Endothelial cell (in vitro differentiated cells): ENCODE results near the gene CHRNA5. TPM values are rescaled to one million over a fixed set of nuclear protein-coding genes. Genes with fewer than 3 reads are reported as not detected.

Experiments used
- DNase-seq: peaks from one replicate; pipeline ENCODE4 v3.0.0; 2021; ENCODE audit warnings: low spot score
- H3K27ac Mint-ChIP-seq: one replicate; pipeline ENCODE4 v1.8.0; 2021; ENCODE audit warnings: mixed read lengths, inconsistent platforms; ENCODE audit not compliant: unreplicated experiment
- H3K27me3 Mint-ChIP-seq: one replicate; pipeline ENCODE4 v1.8.0; 2021; ENCODE audit warnings: mild to moderate bottlenecking, moderate library complexity, mixed read lengths, inconsistent platforms; ENCODE audit not compliant: unreplicated experiment
- H3K36me3 Mint-ChIP-seq: one replicate; pipeline ENCODE4 v1.8.0; 2021; ENCODE audit warnings: mild to moderate bottlenecking, low read depth, mixed read lengths, inconsistent platforms; ENCODE audit not compliant: unreplicated experiment
- H3K4me1 Mint-ChIP-seq: one replicate; pipeline ENCODE4 v1.8.0; 2021; ENCODE audit warnings: mild to moderate bottlenecking, mixed read lengths, inconsistent platforms; ENCODE audit not compliant: unreplicated experiment
- H3K4me3 Mint-ChIP-seq: one replicate; pipeline ENCODE4 v1.8.0; 2021; ENCODE audit warnings: mild to moderate bottlenecking, mixed read lengths, inconsistent platforms; ENCODE audit not compliant: unreplicated experiment
- H3K9me3 Mint-ChIP-seq: one replicate; pipeline ENCODE4 v1.8.0; 2021; ENCODE audit warnings: mixed read lengths, inconsistent platforms; ENCODE audit not compliant: unreplicated experiment
- total RNA-seq: library from RNA; stranded (reverse); fragmentation: NEBNext Ultra II Directional; extraction: Animal tissue kit (Norgen Biotek cat#: 25700); gene quantifications from one replicate; pipeline ENCODE4 v1.2.1, GENCODE V29; 2021; ENCODE audit not compliant: unreplicated experiment
- TF ChIP-seq, protein P1 (sequence below): fragments of 200-600 bp; sonication (generic); IDR thresholded peaks from one replicate; pipeline ENCODE4 v1.5.0; 2021; ENCODE audit warnings: antibody characterized with exemption; ENCODE audit not compliant: unreplicated experiment

The CHRNA5 gene
- total RNA-seq, 1 donor from 2014 or later: 22.7 TPM

DNA sequence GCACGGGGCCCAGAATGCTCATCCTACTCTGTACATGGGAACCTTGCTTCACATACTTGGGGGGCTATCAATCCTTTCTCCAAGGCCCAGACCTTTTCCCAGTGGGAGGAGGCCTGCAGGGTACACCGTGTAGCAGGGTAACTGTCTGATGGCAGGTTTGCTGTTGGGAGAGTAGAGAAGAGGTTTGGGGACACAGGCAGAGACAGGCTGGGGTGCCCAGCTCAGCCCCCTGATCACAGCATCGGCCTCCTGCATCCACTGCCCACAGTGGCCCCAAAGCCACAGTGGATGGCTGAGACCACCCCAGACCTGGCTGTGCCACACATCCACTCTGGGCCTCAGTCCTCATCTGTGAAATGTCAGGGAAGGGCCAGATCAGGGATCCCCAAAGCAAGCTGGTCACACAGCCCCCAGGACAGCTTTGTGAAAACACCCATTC lies 49.9 kb downstream of the CHRNA5 start:
- Mint-ChIP-seq H3K9me3 (no peaks in the 10 kb centered on the region), H3K4me1 (peaks cover 8% of the 10 kb centered on the region), H3K27me3 (peaks cover 7% of the 10 kb centered on the region), H3K4me3 (no peak overlapping the region), H3K36me3 (no peaks in the 10 kb centered on the region), H3K27ac (no peak overlapping the region)
- no peak for DNase-seq
- TF ChIP-seq, protein P1, sequence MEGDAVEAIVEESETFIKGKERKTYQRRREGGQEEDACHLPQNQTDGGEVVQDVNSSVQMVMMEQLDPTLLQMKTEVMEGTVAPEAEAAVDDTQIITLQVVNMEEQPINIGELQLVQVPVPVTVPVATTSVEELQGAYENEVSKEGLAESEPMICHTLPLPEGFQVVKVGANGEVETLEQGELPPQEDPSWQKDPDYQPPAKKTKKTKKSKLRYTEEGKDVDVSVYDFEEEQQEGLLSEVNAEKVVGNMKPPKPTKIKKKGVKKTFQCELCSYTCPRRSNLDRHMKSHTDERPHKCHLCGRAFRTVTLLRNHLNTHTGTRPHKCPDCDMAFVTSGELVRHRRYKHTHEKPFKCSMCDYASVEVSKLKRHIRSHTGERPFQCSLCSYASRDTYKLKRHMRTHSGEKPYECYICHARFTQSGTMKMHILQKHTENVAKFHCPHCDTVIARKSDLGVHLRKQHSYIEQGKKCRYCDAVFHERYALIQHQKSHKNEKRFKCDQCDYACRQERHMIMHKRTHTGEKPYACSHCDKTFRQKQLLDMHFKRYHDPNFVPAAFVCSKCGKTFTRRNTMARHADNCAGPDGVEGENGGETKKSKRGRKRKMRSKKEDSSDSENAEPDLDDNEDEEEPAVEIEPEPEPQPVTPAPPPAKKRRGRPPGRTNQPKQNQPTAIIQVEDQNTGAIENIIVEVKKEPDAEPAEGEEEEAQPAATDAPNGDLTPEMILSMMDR: no peak

DNA sequence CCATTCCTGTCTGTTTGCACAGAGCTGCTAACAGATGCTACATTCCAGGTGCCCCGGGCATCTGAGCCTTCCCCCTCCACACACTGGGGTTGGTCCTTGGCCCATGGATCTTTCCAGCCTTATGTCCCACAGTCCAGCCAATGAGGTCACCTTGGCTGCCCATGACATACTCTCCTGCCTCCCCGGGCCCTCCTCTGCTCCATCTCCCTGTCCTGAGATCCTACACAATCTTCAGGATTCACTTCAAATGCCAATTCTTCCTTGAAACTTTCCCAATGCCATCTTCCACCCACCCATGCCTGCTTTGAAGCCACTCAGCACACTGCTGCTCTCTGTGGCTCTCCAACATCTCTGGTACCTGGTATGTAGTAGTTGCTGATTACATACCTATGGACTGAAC lies 51.2 kb downstream of the CHRNA5 start:
- DNase-seq: no peak
- Mint-ChIP-seq H3K9me3 (no peaks in the 10 kb centered on the region), H3K4me3 (no peak overlapping the region), H3K36me3 (no peaks in the 10 kb centered on the region), H3K27me3 (peaks cover 6% of the 10 kb centered on the region), H3K4me1 (peaks cover 8% of the 10 kb centered on the region), H3K27ac (no peak overlapping the region)
- TF ChIP-seq, protein P1: no peak

DNA sequence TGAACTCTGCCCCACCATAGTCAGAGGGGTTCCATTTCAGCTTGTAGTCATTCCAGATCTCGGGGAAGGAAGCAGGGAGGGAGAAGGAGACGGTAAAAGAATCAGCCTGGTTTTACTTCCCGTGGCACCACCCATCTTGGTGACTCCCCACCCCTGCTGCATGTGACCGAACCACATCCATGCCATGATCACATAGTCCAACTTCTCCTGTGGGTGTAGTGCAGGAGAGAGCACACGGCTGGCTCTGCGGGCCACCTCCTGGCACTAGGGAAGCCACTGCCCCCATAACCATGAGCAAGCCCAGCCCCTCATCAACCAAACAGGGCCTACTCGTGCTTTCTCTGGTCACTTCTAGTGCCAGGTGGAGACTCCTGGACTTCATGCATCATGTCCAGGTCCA lies 51.8 kb downstream of the CHRNA5 start:
- TF ChIP-seq, protein P1: no peak
- Mint-ChIP-seq H3K36me3 (no peaks in the 10 kb centered on the region), H3K9me3 (no peaks in the 10 kb centered on the region), H3K27me3 (peaks cover 8% of the 10 kb centered on the region), H3K4me3 (no peak overlapping the region), H3K4me1 (peaks cover 8% of the 10 kb centered on the region), H3K27ac (no peak overlapping the region)
- no peak for DNase-seq

DNA sequence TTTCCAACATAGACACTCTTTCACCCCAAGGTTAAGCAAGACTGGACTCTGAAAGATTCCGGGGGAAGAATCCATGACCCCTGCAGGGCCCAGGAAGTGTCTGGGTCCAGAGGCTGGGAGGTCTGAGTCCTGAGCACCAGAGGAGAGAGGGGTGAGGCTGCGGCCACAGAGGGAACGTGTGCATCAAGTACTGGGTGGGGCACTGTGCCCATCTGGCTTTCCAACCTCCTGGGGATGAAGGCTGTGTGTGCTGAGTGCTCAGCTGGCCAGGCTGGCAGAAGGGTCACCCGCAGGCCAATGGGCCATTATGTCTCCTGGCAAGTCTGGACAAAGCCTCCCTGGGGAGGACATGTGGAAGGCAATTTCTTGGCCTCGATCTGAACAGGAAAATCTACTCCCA lies 52.2 kb downstream of the CHRNA5 start:
- TF ChIP-seq, protein P1: no peak
- Mint-ChIP-seq H3K4me3 (no peak overlapping the region), H3K36me3 (no peaks in the 10 kb centered on the region), H3K27ac (no peak overlapping the region), H3K9me3 (no peaks in the 10 kb centered on the region), H3K4me1 (peaks cover 8% of the 10 kb centered on the region), H3K27me3 (peaks cover 8% of the 10 kb centered on the region)
- DNase-seq: no peak

DNA sequence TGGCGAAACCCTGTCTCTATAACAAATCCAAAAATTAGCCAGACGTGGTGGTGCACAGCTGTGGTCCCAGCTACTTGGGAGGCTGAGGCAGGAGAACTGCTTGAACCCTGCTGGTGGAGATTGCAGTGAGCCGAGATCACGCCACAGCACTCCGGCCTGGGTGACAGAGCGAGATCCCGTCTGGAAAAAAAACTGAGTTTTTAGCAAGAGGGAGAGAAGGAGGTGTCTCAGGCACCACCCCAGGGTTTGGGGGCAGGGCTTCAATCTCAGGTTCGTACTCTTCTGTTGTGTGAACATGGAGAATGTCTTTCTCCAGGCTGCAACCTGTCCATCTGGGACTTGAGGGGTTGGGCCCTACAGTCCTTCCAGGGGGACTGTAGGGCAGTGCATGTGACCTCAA lies 52.7 kb downstream of the CHRNA5 start:
- TF ChIP-seq, protein P1: no peak
- no peak for DNase-seq
- no peaks in the 10 kb centered on the region for H3K9me3 Mint-ChIP-seq
- no peak overlapping the region for H3K4me3 Mint-ChIP-seq
- peaks cover 8% of the 10 kb centered on the region for H3K4me1 Mint-ChIP-seq
- no peak overlapping the region for H3K27ac Mint-ChIP-seq
- peaks cover 8% of the 10 kb centered on the region for H3K27me3 Mint-ChIP-seq
- H3K36me3 Mint-ChIP-seq: no peaks in the 10 kb centered on the region
